Neural progenitor cell (in vitro differentiated cells): ENCODE results near the gene PYDC2. TPM values are rescaled to one million over a fixed set of nuclear protein-coding genes. Genes with fewer than 3 reads are reported as not detected.
A peak's percentile ranks its signal among the peaks of the same experiment; 100 is the strongest.

Source experiments
- DNase-seq: peaks from one replicate; pipeline ENCODE4 v3.0.0-alpha.2; 2016; ENCODE audit warnings: low spot score
- H2AFZ ChIP-seq: fragments of 200-600 bp; sonication (generic); replicated peaks from 2 replicates; pipeline ENCODE4 v1.6.1; 2016; ENCODE audit warnings: antibody characterized with exemption
- H3F3A ChIP-seq: fragments of 200-600 bp; sonication (generic); 2 replicates; pipeline ENCODE4 v1.6.1; 2016; ENCODE audit warnings: antibody characterized with exemption, low read depth
- H3K27ac ChIP-seq: fragments of 200-600 bp; sonication (generic); 2 replicates; pipeline ENCODE4 v1.5.1; 2016; ENCODE audit warnings: mild to moderate bottlenecking
- H3K27me3 ChIP-seq: fragments of 200-600 bp; sonication (generic); 2 replicates; pipeline ENCODE4 v1.6.1; 2016; ENCODE audit warnings: mild to moderate bottlenecking, moderate library complexity
- H3K36me3 ChIP-seq: fragments of 200-600 bp; sonication (generic); 2 replicates; pipeline ENCODE4 v1.5.1; 2016
- H3K4me1 ChIP-seq: fragments of 200-600 bp; sonication (generic); 2 replicates; pipeline ENCODE4 v1.6.1; 2016; ENCODE audit warnings: mixed run types
- H3K4me2 ChIP-seq: fragments of 200-600 bp; sonication (generic); 2 replicates; pipeline ENCODE4 v1.6.1; 2016
- H3K4me3 ChIP-seq: fragments of 200-600 bp; sonication (generic); 2 replicates; pipeline ENCODE4 v1.5.1; 2016
- H3K79me2 ChIP-seq: fragments of 200-600 bp; sonication (generic); 2 replicates; pipeline ENCODE4 v1.6.1; 2016; ENCODE audit warnings: low read depth
- H3K9ac ChIP-seq: fragments of 200-600 bp; sonication (generic); 2 replicates; pipeline ENCODE4 v1.6.1; 2016
- H3K9me3 ChIP-seq: fragments of 200-600 bp; sonication (generic); 2 replicates; pipeline ENCODE4 v1.5.1; 2016; ENCODE audit warnings: low read depth
- H4K20me1 ChIP-seq: fragments of 200-600 bp; sonication (generic); 2 replicates; pipeline ENCODE4 v1.6.1; 2016; ENCODE audit warnings: low read depth
- H3K27ac Mint-ChIP-seq: 3 replicates; pipeline ENCODE4 v1.8.0; 2021; ENCODE audit warnings: mixed read lengths
- H3K27me3 Mint-ChIP-seq: 2 replicates; pipeline ENCODE4 v1.8.0; 2022; ENCODE audit warnings: low read depth, mild to moderate bottlenecking, inconsistent platforms, moderate library complexity, mixed read lengths; ENCODE audit not compliant: insufficient read depth
- H3K36me3 Mint-ChIP-seq: 3 replicates; pipeline ENCODE4 v1.8.0; 2021; ENCODE audit warnings: mixed read lengths
- H3K4me1 Mint-ChIP-seq: 3 replicates; pipeline ENCODE4 v1.8.0; 2021; ENCODE audit warnings: mixed read lengths
- H3K4me3 Mint-ChIP-seq: 3 replicates; pipeline ENCODE4 v1.8.0; 2021; ENCODE audit warnings: mild to moderate bottlenecking, moderate library complexity, mixed read lengths
- H3K9me3 Mint-ChIP-seq: 3 replicates; pipeline ENCODE4 v1.8.0; 2020; ENCODE audit warnings: mixed read lengths
- EZH2 ChIP-seq: fragments of 200-600 bp; sonication (generic); IDR thresholded peaks from 2 replicates; pipeline ENCODE4 v1.6.1; 2017; ENCODE audit warnings: antibody characterized with exemption, mild to moderate bottlenecking, moderate library complexity
- EZH2phosphoT487 ChIP-seq: fragments of 200-600 bp; sonication (generic); IDR thresholded peaks from 2 replicates; pipeline ENCODE4 v1.6.1; 2017; ENCODE audit warnings: antibody characterized with exemption
- total RNA-seq: library from RNA; depleted of rRNA; stranded (reverse); fragments of >200 nt; gene quantifications from 2 replicates; pipeline ENCODE4 v1.2.3, GENCODE V29; 2015; ENCODE audit warnings: low replicate concordance
- TF ChIP-seq, protein P1 (sequence below): fragments of 200-600 bp; sonication (generic); IDR thresholded peaks from 2 replicates; pipeline ENCODE4 v1.5.1; 2017; ENCODE audit warnings: antibody characterized with exemption, mild to moderate bottlenecking

The PYDC2 gene
- total RNA-seq, 1 donor from 2014 or later, result not detected

DNA sequence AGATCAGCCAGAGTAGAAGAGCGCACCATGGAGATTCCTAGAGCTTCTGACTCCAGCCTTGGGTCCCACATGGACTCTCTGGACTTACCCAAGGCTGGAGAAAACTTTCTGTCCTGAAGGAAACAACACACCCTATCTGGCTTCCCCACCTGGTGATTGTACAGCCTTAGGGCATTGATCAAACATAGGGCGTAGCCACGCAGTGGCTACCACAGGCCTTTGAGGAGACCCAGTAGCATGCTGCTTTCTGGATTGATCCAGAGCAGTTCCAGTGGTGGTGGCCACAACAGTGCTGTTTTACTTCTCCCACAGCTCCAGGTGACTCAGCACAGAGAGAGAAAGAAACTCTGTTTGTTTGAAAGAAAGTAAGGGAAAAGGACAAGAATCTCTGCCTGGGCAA, 23.5 kb downstream of the PYDC2 start:
- Histone ChIP-seq H3K9me3 (no peaks in the 10 kb centered on the region), H3K4me3 (no peak overlapping the region), H3K4me2 (no peak overlapping the region), H4K20me1 (no peaks in the 10 kb centered on the region), H3K4me1 (no peaks in the 10 kb centered on the region), H2AFZ (no peak overlapping the region), H3K27me3 (no peaks in the 10 kb centered on the region), H3K36me3 (no peaks in the 10 kb centered on the region), H3F3A (no peaks in the 10 kb centered on the region), H3K27ac (no peak overlapping the region), H3K9ac (no peak overlapping the region), H3K79me2 (no peaks in the 10 kb centered on the region)
- Mint-ChIP-seq H3K36me3 (no peaks in the 10 kb centered on the region), H3K27me3 (peaks cover 6% of the 10 kb centered on the region), H3K27ac (no peak overlapping the region), H3K4me1 (no peaks in the 10 kb centered on the region), H3K9me3 (peaks cover 22% of the 10 kb centered on the region), H3K4me3 (no peak overlapping the region)
- no peak for DNase-seq
- TF ChIP-seq EZH2 (no peak), EZH2phosphoT487 (no peak)
- TF ChIP-seq, protein P1, sequence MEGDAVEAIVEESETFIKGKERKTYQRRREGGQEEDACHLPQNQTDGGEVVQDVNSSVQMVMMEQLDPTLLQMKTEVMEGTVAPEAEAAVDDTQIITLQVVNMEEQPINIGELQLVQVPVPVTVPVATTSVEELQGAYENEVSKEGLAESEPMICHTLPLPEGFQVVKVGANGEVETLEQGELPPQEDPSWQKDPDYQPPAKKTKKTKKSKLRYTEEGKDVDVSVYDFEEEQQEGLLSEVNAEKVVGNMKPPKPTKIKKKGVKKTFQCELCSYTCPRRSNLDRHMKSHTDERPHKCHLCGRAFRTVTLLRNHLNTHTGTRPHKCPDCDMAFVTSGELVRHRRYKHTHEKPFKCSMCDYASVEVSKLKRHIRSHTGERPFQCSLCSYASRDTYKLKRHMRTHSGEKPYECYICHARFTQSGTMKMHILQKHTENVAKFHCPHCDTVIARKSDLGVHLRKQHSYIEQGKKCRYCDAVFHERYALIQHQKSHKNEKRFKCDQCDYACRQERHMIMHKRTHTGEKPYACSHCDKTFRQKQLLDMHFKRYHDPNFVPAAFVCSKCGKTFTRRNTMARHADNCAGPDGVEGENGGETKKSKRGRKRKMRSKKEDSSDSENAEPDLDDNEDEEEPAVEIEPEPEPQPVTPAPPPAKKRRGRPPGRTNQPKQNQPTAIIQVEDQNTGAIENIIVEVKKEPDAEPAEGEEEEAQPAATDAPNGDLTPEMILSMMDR, result no peak

- peaks cover 4% of the 10 kb centered on the region for H3K4me1 Mint-ChIP-seq
- H3K27ac ChIP-seq, result no peak overlapping the region
- no peaks in the 10 kb centered on the region for H3K27me3 ChIP-seq
These were observed 31.6 kb downstream of the PYDC2 start for GRCh38 chr3:191492601-191493000.

GRCh38 chr3:191493336-191493735, 32.4 kb downstream of the PYDC2 start:
- H3K27ac Mint-ChIP-seq, result no peak overlapping the region
- no peak overlapping the region for H2AFZ ChIP-seq
- H3K27me3 ChIP-seq, result no peaks in the 10 kb centered on the region
- no peaks in the 10 kb centered on the region for H4K20me1 ChIP-seq
- peaks cover 11% of the 10 kb centered on the region for H3K4me1 ChIP-seq
- DNase-seq, result no peak
- H3K4me1 Mint-ChIP-seq, result peaks cover 4% of the 10 kb centered on the region
- H3K9ac ChIP-seq, result no peak overlapping the region
- H3K4me2 ChIP-seq, result no peak overlapping the region
- H3F3A ChIP-seq, result peaks cover 9% of the 10 kb centered on the region
- no peak overlapping the region for H3K4me3 Mint-ChIP-seq
- no peak for TF ChIP-seq EZH2
- H3K9me3 Mint-ChIP-seq, result no peaks in the 10 kb centered on the region
- no peaks in the 10 kb centered on the region for H3K79me2 ChIP-seq
- H3K36me3 Mint-ChIP-seq, result no peaks in the 10 kb centered on the region
- no peaks in the 10 kb centered on the region for H3K27me3 Mint-ChIP-seq
- H3K27ac ChIP-seq, result no peak overlapping the region
- H3K4me3 ChIP-seq, result no peak overlapping the region
- no peaks in the 10 kb centered on the region for H3K9me3 ChIP-seq
- no peaks in the 10 kb centered on the region for H3K36me3 ChIP-seq

More at GRCh38 chr3:191492601-191493000, 31.6 kb downstream of the PYDC2 start:
- peaks cover 9% of the 10 kb centered on the region for H3F3A ChIP-seq
- Mint-ChIP-seq H3K36me3 (no peaks in the 10 kb centered on the region), H3K9me3 (peaks cover 3% of the 10 kb centered on the region), H3K4me3 (no peak overlapping the region), H3K27me3 (no peaks in the 10 kb centered on the region), H3K27ac (no peak overlapping the region)
- DNase-seq, result no peak
- H4K20me1 ChIP-seq, result no peaks in the 10 kb centered on the region
- H3K9me3 ChIP-seq, result no peaks in the 10 kb centered on the region
- no peaks in the 10 kb centered on the region for H3K79me2 ChIP-seq
- no peak overlapping the region for H3K4me2 ChIP-seq
- TF ChIP-seq EZH2, result no peak
- TF ChIP-seq EZH2phosphoT487, result no peak
- TF ChIP-seq, protein P1, result no peak
- no peaks in the 10 kb centered on the region for H3K36me3 ChIP-seq
- H2AFZ ChIP-seq, result no peak overlapping the region
- H3K9ac ChIP-seq, result no peak overlapping the region
- H3K4me1 ChIP-seq, result peaks cover 11% of the 10 kb centered on the region
- no peak overlapping the region for H3K4me3 ChIP-seq

DNA sequence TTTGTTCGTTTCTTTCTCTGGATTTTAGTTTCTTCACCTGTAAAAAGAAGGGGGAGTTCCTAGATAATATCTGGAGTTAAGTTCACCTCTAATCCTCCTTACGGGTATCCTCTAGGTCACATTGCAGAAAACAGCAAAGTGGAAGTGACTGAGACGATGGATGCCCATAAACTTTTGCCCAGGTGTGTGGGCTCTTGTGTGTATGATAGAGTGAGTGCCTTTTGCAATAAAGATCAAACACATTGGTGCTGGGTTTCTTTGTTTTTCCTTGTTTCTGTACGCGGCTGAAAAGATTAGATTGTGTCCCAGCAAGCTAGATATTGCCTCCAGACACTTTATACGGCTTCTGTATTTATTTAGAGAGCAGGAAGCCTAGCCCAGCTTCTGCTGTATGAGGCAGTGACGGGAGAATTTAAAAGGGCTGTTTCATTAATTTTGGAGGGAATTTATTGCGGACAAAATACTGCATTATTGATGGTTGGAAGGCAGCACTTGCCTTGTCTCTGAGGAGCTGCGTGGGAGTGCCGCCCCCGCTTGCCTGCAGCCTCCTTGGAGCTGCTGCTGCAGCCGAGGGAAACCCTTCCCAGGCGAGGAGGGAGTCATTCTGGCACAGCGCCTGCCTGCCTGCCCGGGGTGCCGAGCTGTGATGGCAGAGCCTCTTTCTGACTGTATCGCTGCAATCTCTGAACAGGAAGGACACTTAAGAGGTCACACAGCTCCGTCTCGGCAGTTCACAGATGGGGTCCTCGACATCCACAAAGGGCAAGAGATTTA, 38.5 kb downstream of the PYDC2 start:
- TF ChIP-seq EZH2phosphoT487, result no peak
- H3K4me2 ChIP-seq, result no peak overlapping the region
- H3K4me3 ChIP-seq, result no peak overlapping the region
- no peaks in the 10 kb centered on the region for H3K36me3 ChIP-seq
- H3K4me1 ChIP-seq, result peaks cover 9% of the 10 kb centered on the region
- peak overlapping the region; percentile 63 for H2AFZ ChIP-seq
- H3K9me3 Mint-ChIP-seq, result peaks cover 3% of the 10 kb centered on the region
- H3K9me3 ChIP-seq, result no peaks in the 10 kb centered on the region
- no peaks in the 10 kb centered on the region for H3K36me3 Mint-ChIP-seq
- H3K9ac ChIP-seq, result no peak overlapping the region
- no peak overlapping the region for H3K4me3 Mint-ChIP-seq
- H3K27ac Mint-ChIP-seq, result no peak overlapping the region
- no peak overlapping the region for H3K27ac ChIP-seq
- no peaks in the 10 kb centered on the region for H3K27me3 Mint-ChIP-seq
- DNase-seq, result peak; percentile 17
- peaks cover 8% of the 10 kb centered on the region for H3K4me1 Mint-ChIP-seq
- no peaks in the 10 kb centered on the region for H3K79me2 ChIP-seq
- H4K20me1 ChIP-seq, result no peaks in the 10 kb centered on the region
- no peaks in the 10 kb centered on the region for H3F3A ChIP-seq
- H3K27me3 ChIP-seq, result no peaks in the 10 kb centered on the region
